Femur (tissue), 1 donor: ENCODE data around the gene PPARG.

Experiments
- DNase-seq: peaks from one replicate; pipeline ENCODE4 v3.0.0-alpha.2; 2017

The PPARG gene

DNA sequence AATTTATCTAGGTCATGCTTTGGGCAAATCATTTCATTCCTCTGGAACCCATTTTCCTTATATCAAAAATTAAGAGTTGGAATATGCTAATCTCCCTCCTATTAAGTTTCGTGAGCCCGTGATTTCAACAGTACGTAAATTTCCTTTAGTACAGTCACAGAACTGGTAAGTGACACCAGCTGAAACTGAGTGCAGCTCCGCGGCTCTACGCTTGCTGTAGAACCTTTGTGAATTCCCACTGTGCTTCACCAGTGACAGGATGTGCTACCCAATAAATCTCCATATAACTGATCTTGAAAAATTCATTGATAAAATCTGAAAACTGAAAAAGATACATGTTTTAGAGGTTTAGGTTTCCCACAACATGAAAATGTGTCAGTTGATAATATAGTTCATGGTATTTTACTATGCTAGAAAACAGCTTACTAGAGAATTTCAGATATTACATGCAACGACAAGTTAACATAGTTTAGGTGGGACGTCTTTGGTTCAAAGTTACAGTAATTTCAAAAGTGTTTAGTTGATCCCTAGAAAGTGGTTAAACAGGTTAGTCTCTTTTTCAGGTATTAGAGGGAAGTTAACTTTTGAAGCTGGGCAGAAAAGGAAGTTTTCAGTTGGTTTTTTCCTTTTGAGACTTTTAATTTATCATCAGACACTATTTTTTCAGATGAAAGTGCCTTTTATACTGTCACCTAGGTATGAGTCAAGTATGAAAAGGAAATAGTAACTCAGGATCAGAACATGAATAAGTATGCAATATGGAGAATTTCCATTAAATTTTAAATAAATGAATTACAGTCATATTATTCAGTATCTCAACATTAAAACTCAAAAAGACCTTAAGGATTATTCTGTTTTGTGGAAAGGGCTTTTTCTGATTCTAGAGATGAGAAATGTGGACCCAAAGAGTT is 57.0 kb downstream of the PPARG start:
- DNase-seq: no peak

DNA sequence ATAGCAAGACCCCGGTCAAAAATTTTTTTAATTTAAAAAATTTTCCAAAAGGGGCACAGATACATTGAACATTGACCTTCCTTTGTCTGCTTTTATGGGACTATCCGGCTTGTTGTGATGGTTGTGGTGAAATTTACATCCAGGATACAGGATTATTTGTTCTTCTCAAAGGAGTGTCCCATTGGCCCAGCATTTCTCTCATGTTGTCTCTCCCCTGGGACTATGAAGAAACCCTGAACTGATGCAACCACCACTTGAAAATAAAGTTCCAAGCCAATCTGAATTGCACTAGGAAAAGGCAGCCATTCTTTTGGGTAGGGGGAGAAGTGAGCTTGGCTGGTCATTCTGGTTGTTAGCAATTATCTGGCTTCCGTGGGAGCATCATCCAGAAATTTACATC is 58.4 kb downstream of the PPARG start:
- no peak for DNase-seq

DNA sequence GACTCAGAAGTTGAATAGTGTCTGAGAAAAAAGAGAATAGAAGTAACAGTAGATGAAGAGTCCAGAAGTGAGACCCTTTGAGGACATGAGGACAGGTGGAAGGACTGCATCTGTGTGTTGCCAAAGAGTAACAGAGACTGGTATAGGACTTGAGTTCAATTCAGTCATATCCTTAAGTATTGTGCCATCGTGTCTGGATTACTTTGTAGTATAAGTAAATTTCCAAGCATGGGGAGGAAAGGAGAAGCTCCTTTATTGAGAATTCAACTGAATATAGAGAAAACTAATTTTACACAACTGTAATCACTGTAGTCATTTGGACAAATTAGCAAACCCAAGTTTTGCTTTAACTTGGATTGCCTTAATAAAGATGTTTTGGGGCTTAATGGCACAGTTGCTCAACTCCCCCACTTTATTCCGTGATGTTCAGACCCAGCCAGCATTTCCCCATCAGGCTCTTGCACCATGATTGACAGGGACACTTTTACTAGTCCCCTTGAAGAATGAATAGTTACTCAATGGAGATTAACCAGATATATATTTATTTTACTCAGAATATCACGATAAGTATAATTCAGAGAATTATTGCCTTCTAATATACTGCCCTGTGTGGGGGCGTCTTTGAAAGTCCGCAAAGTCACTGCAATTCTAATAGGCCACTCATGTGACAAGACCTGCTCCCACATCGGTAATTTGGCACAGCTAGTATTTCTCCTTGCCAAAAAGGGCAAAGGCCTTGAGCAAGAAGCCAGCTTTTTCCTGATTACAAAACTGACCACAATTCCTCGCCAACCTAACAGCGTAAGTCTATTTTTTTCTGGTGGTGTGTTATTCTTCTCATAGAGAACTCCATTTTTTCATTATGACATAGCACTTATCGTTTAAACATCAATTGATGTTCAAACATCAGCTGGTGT is 61.3 kb downstream of the PPARG start:
- DNase-seq: no peak

DNA sequence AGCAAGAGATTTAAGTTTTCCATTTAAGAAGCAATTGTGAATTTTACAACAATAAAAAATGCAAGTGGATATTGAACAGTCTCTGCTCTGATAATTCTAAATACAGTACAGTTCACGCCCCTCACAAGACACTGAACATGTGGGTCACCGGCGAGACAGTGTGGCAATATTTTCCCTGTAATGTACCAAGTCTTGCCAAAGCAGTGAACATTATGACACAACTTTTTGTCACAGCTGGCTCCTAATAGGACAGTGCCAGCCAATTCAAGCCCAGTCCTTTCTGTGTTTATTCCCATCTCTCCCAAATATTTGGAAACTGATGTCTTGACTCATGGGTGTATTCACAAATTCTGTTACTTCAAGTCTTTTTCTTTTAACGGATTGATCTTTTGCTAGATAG is 62.3 kb downstream of the PPARG start:
- no peak for DNase-seq

- DNase-seq: no peak
Measured at GRCh38 chr3:12352253-12352652, 63.4 kb downstream of the PPARG start.

DNA sequence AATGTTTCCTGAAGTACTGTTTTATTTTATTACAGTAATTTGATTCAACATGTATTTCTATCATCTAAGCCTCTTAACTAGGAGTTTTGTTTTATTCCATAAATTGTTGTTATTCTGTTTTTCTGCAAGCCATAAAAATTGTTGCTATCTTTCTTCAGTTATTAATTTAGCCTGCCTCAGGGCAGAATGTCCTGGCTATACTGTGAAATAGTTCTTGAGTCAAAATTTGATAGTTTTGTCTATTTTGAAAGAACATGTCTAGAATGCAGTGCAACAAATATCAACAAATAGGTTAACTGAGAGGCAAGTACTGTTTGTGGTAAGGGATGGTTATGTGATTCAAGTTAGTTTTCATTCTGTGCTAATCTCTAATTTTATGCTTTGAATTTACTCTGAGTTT is 63.9 kb downstream of the PPARG start:
- no peak for DNase-seq

- no peak for DNase-seq
Measured at GRCh38 chr3:12353796-12354525, 65.1 kb downstream of the PPARG start.

DNA sequence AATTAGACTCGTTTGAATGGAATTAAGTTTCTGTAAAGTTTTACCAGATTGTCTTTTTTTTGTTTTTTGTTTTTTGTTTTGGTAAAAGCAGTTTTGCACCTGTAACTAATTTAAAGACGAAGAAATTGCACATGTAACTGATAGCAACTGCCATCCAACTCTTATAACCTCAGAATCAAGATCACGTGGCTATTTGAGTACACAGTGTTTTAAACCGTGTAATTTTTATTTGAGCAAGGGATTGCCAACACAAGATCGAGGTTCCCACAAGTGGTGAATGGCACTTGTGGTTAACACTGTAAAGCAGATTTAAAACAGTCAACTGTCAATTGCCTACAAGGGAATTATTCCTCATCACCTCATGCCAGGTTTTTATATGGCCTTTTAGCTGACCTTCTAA is 67.3 kb downstream of the PPARG start:
- no peak for DNase-seq

DNA sequence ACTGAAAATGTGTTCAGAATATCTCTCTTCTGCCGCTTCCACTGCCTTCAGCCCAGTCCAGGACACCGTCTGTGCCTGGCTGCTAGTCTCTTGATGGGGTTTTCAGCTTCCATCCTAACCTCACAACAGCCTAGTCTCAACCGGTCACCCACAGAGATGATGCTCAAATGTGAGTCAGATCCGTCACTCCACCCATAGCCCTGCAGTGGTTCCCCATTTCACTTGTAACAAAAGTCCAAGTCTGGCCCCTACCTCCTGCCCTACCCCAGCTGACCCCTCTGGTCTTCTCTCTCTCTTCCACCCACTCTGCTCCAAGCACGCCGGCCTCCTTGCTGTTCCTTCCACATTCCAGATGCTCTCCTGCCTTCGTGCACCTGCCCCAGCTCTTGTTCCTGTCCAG is 68.1 kb downstream of the PPARG start:
- no peak for DNase-seq

- DNase-seq: no peak
Measured at GRCh38 chr3:12357456-12357855, 68.6 kb downstream of the PPARG start.

- DNase-seq: no peak
Measured at GRCh38 chr3:12363397-12364195, 74.7 kb downstream of the PPARG start.

- DNase-seq: no peak
Measured at GRCh38 chr3:12367346-12367745, 78.5 kb downstream of the PPARG start.

DNA sequence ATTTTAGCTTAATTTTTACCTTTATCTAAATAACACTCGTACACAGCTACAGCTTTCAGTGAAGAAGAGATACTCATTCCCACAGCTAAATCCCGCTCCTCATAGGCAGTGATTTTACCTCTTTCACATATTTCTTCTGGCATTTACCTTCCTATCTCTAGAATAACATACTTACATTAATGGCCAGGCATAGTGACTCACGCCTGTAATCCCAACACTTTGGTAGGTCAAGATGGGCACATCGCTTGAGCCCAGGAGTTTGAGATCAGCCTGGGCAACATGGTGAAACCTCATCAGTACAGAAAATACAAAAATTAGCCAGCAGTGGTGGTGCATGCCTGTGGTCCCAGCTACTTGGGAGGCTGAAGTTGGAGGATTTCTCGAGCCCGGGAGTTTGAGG is 80.2 kb downstream of the PPARG start:
- no peak for DNase-seq

GRCh38 chr3:12369598-12369997 is 80.7 kb downstream of the PPARG start:
- DNase-seq: no peak

DNA sequence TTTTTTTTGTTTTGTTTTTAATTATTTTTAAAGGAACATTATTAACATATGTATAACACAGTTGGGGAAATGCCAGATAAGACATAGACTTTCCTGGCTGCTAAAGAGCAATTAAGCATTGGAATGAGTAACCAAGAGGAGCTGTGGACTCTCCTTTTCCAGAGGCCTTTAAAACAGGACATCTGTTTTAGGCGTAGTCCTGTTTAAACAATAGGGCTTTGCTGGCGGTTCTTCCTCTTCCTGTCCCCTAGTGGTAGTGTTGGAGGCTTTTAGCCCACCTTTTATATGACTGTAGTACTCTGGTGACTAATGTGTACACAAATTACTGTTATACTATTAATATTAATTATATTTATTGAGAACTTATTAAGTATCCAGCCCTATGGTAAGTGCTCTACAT is 81.9 kb downstream of the PPARG start:
- no peak for DNase-seq

DNA sequence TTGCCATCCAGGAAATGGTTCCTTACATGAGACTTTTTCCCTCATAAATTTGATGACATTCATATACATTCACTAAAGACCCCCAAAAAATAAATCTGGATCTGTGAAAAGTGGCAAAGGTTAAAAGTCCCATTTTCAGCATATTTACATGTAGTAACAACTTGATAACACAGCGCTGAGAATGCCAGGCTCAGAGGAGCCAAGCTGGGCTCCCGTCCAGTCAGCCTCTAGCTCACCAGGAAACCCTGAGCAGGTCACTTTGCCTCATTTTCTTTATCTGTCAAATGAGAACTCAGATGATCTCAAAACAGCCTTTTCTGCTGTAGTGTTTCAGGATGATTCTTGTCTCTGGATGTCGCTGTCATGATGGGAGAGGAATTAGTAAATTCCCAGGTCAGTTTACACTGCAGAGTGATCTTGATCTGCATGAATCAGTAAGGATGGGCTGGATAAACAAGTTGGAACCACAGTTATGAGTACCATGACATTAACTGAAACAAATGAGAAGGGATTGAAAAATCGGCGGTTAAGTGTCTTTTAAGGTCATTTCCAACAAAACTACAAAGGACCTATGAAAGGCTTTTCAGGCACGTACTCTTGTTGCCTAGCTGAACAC is 82.8 kb downstream of the PPARG start:
- no peak for DNase-seq

DNA sequence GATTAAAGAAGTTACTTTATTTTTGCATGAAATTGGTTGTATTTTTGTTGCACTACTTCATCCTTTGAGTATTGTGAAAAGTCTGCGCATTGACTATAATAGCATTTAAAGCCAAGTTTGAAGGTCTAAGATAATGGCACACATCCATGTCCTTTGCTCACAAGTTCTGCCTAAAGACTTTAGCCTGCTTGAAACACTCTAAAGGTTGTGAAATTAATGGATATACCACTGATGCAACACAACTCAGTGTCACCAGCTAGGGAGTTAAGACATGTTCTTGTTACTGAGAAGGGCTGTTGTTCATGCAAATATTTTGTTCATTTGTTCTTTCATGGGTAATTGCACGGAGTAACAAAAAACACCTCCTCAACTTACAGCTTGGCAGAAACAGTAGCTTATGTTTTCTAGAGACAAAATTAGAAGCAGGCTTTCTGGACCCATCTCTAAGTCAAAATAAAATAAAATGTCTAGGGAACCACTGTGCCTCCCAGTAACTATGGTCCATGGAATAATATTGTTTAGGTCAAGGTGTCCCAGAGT is 83.9 kb downstream of the PPARG start:
- DNase-seq: no peak

DNA sequence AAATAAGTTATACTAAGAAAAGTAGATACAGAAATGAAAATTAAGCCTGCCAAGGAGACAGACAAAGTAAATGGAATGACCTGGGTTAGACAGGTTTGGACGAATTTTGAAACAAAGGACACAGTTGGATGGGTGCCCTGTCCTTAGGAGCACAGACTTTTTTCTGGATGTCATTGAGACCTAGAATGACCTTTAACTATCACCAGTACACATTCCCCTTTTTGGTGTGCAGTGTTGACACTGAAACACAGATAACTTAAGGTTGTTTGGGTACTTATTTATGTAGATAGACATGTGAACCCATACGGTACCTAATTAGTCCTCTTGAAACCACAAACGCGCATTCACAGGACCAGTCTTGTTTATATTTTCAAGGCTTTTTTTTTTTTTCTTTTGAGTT is 86.7 kb downstream of the PPARG start:
- no peak for DNase-seq

DNA sequence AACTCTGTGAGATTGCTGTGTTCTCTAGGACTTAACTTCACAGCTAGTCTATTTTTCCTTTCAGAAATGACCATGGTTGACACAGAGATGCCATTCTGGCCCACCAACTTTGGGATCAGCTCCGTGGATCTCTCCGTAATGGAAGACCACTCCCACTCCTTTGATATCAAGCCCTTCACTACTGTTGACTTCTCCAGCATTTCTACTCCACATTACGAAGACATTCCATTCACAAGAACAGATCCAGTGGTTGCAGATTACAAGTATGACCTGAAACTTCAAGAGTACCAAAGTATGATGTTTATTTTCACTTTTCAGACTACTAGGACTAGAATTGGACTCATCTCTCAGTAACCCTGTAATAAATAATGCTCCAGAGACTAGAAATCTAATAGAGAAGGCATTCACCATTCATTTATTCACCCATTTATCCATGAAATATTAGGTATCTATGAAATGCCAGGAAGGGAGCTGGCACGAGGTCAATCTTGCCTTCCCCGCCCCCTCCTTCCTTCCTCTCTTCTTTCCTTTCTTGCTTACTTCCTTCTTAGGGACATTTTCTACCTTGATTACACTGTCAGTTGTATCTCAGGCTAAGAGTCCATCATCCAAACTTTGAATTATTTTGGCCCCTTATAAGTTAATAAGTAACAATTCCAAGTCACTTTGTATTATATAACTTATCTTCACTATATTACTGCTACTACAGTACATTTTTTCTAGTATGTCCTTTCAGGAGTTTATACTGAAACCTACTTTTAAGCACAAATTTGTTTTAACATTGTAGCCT is 91.0 kb downstream of the PPARG start:
- no peak for DNase-seq

- no peak for DNase-seq
Measured at GRCh38 chr3:12380461-12380860, 91.6 kb downstream of the PPARG start.

GRCh38 chr3:12381199-12381598 is 92.3 kb downstream of the PPARG start:
- DNase-seq: no peak
